Pulmonary artery endothelial cell (primary cell): ENCODE data around the gene REV1. TPM values are rescaled to one million over a fixed set of nuclear protein-coding genes. Genes with fewer than 3 reads are reported as not detected.

Experiments
- DNase-seq: peaks from one replicate; pipeline ENCODE4 v3.0.0-alpha.2; 2011; ENCODE audit warnings: low read depth, low spot score
- total RNA-seq: library from RNA; depleted of rRNA; stranded (reverse); fragments of >200 nt; gene quantifications from 2 replicates; pipeline ENCODE4 v1.2.3, GENCODE V29; 2014

The REV1 gene
- total RNA-seq, 1 donor from 2014 or later: 32.1 TPM

DNA sequence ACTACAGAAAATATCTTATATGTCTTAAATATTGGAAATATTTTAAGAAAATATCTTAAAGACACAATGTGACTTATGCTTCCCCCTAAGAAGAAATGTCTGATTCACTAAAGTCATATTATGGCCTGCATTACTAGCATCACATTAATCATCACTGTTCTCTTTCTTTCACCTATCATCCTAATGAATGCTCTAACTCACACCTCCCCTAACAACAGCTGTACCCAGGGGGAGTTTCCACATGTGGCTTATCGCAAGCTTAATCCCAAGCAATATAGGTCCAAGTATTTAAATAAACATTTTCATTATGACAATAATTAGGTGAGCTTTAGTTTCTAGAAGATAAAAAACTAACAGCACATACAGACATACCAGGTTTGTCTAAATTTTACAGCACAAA, 39.6 kb downstream of the REV1 start:
- no peak for DNase-seq

DNA sequence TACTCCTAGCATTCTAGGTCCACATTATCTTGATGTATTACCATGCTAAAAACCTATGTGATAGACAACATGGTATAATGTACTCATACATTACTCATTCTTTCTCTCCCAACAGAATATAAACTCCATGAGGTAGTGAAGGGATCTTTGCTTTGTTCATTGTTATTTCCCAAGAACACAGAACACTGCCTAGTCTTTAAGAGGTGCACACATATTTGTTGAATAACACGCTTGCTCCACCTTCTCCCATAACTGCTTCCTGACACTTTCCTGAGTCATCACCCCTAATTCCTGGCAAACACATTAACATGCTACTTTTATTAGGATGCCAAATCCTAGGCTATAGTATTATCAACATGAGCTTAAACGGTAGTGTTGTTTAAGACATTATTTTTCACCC, 41.3 kb downstream of the REV1 start:
- peak; percentile 50 for DNase-seq

DNA sequence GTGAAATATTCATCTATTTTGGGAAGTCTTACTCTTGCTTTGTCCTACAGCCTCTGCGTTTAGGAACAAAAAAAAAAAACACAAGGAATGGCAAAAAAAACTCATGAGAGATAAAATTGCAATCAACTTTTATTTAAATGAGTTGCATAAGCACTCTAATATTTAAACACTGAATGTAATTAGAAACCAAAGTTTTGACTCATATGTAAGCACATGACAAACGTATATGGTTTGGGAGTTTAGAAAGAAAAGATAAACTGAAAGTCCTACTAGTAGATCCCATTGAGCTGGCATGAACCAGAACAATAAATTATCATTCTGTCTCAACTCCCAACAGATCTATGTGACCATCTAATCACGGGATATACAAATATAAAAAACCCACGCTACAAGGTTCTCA, 44.8 kb downstream of the REV1 start:
- no peak for DNase-seq

DNA sequence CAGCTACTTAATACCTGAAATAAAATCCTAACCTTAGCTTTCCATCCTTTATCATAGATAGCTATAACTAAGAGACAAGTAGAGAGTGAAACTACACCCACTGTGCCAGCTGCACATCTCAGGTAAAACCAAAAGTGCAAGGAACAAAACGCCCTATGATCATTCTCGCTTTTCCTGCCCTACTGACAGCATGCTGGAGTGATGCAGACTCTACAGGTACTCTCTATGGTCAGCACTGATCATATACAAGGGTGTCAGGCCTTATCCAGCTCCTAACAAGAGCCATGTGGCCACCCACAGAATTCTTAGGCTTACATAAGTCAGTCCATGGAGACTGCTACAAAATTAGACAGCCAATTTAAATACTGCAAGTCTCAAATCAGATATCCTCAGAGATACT, 45.6 kb downstream of the REV1 start:
- DNase-seq: no peak

DNA sequence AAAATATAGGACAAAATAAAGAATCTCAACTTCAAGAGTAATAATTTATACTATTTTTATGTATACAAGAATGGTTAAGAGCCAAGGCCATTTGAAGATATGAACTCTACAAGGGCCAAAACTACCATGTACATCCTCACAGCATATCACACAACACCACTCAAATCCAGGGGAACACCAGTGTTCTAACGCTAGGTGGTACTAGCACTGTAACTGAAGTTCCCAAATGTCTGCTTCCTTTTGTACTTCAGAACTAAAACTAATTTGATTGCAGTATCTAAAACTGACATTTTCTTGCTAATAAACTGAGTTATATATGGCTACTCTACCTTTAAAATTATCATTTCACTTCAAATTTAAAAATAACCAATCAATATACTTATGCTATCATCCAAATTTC, 47.0 kb downstream of the REV1 start:
- no peak for DNase-seq

DNA sequence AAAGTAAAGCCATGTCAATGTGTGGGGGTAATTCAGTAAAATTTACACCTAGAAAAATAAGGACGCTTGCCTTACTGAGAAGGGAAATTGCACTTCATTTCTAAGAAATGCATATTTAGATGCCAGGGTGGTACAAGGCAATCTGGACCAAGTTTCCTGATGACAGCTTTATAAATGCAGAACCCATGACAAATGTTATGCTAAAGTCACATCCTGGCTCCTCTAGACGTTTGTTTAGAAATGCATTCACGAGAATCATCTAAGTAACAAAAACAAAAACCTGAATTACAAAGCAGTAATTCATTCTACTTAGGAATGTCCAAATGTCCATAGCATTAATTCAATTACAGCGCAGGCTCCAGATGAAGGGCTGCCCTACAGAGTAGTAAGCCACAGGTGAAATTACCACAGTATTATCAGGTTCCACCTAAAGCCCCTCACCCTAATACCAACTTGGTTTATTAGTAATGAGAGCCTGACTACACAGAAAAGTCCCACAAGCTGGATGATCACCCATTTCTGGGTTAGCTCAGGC, 49.8 kb downstream of the REV1 start:
- no peak for DNase-seq

DNA sequence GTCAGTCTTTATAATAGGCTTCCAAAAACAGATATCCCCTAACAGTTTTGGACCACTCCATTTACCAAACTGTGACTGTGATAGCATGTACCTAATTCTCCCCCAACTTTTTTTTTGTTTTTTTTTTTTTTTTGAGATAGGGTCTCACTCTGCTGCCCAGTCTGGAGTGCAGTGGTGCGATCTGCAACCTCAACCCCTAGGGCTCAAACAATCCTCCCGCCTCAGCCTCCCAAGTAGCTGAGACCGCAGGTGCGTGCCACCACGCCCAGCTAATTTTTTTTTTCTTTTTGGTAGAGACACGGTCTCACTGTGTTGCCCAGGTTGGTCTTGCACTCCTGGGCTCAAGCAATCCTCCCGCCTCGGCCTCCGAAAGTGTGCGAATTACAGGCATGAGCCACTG, 52.9 kb downstream of the REV1 start:
- no peak for DNase-seq

DNA sequence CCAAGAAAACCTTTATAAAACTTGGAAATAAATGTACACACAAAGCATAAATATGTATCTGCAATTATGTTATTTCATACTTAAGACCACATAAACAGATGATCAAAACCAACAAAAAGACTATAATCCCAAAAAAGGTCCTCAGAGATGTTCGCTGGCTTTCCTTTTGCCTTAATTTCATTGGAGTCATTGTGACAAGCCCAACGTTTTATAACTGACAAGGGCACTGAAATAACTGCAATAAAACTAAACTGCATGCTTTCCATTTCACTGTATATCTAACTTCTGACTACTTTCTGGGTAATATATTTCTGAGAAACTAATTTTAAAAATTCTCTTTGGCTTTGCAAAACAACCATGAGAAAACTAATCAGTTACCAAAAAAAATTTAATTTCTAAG, 56.5 kb downstream of the REV1 start:
- no peak for DNase-seq

DNA sequence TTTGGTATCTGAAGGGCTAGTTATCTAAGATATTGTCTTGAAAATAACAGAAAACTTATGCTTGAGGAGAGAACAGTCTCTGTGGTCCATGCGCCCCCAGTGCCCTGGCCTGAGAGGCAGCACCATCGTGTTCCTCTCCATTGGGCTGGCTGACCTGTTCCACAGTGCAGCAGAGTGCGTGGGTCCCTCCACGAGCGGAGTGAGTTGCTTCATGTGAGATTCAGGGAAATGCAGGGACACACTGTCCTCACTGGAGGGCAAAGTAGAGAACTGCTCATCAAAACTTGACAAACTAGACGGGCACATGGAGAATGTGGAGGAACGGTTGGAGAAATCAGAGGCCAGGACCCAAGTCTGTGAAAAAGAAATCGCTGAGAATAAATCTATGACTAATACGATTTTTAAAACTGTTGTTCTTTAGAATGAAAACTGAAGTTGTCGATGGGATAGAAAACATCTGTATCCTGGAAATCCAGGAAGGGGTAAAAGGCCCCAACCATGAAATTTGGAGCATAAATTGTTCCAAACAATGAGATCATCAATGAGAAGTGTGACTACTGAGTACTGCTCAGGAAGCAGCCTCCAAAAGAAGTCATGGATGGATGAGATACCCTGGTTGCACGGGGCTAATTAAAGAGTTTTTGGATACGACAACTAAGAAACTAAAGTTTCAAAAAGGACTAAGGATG, 58.1 kb downstream of the REV1 start:
- DNase-seq: no peak

DNA sequence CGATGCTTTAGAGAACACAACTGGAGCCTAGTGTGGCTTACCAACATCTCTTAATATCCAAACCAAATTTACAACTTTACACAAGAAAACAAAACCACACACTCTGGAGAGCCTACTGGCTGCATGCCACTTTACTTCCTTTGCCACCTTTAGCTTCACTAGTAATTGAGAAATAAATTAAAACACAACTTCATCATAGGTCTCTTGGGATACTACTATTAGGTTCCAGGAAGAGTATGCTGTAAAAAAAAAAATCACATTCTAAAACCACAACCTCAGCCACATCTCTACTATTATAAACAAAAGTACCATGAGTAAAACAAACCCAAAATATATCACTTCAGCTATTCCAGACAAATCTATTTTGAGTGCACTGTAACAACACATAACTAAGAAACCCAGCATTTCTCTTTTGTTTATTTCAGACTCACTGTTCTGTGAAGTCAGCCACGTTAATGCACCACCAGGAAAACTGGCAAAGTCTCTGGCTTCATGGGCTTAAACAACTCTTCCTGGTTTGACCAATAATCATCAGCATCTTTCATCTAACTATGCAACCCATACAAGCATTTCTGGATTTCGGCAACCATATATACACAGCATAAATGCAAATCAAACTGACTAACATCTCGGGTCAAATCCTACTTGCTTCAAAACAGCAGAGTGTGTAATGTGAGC, 59.1 kb downstream of the REV1 start:
- no peak for DNase-seq

DNA sequence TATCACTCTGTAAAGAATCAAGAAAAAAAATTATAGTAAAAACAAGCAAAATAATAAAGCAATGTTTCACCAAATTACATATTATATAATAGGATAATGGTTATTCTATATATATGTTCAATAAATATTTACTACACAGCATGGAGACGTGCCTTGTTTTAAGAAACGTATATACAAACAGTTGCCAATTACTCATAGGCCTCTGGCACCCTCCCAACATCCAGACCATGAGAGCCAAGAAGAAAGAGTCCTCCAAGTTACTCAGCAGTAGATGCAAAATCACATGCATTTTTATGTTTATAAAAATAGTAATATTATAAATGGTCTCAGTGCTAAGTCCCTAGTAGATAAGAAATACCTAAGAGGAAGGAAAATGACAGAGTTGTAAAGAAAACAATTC, 64.8 kb downstream of the REV1 start:
- peak; percentile 77 for DNase-seq

DNA sequence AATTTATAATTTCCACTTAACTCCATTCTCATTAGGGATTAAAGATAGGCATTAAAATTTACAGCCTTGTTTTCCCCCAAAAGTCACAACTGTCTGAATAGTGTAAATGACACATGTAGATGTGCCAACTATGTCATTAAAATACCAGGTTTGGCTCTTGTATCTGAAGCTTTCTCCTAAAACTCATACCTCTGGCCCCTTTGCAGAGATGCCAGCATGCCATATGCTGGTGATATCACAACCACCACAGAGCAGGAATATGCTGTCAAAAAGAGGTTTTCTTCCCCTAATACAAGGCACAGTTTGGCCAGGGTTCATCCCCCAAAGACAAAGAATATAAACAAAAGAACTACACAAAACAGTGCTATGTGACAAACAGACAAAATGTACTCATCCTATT, 65.4 kb downstream of the REV1 start:
- DNase-seq: no peak

DNA sequence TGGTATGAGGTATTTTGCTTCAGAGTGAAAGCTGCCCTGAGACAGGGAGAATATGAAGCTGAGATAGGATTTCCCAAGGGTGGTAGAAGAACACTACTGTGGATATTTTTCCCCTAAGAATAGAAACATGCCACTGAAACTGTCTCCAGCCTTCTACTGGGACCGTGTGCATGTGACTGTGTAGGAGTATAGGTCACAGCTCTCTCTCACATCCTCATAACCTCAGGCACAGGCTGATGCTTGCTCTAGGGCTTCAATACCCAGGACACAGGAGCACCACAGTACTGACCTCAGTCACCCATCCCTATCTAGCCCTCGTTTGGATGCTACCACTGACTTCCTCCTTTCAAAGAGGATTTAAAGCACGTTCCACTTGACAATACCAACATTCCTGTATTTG, 67.2 kb downstream of the REV1 start:
- DNase-seq: no peak

DNA sequence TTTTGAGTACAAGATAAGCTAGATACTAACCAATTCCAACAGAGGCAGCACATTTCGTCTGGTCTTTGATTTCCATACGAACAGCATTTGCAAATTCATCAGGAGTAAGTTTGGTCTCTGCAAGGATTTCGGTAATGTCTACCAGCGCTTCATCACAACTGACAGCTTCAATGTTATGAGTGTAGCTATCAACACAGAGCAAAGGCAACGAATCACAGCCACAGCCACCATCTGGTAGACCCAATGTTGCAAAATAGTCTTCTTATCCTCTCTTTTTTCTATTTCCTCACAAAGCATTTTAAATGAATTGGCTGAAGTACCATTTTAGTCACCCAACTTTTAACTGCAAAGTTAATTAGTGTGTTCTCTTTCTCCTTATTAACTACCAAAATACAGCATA, 68.3 kb downstream of the REV1 start:
- DNase-seq: no peak

DNA sequence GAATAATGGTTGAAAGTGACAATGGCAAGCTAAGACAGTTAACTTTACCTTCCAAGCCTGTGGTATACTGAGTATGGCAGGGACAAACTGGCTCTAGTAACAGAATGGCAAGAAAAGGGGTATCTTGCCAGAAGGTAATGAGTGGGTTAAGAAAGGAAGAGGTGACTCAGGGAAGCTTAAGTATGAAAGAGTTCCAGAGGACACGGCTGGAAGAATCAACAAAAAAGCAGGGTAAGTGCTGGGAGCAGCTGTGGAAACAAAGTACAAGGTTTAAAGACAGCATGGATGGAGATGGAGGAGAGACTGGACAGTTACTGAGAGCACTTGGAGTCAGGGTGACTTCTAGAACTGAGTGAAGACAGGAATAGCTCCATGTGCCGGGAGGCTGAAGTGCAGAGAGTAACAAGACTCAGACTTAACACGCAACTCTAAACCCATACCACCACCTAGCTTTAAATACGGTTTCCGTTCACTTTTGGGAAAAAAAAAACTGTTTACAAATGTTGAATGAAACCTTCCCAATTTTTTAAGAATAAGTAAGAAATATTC, 69.0 kb downstream of the REV1 start:
- DNase-seq: peak; percentile 13

DNA sequence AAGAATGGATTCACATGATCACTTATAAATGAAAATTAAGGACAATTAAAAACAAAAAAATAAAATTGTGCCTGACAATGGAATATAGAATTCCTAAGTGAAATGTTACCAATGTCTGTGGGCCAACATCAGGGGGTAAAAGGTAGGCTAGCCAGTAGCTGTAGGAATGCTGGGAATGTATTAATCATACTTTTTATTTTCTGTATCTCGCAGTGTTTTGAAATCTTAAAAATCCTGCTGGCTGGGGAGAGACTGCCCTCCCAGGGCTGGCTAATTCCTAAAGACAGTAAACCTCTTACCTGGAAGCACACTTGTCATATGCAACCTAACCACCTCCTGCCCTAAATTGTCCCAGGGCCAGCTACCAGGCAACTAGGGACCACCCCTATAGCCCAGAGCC, 69.8 kb downstream of the REV1 start:
- DNase-seq: no peak

DNA sequence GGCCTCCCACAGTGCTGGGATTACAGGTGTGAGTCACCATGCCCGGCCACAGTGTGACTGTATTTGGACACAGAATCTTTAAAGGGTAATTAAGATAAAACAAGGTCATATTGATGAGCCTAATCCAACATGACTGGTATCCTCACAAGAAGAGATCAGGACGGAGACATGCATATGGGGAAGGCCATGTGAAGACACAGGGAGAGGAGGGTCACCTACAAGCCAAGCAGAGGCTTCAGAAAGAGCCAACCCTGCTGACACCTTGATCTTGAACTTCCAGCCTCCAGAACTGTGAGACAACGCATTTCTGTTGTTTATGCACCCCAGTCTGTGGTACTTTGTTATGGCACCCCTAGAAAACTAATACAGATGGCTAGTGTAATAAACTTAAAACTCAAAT, 72.4 kb downstream of the REV1 start:
- DNase-seq: no peak

DNA sequence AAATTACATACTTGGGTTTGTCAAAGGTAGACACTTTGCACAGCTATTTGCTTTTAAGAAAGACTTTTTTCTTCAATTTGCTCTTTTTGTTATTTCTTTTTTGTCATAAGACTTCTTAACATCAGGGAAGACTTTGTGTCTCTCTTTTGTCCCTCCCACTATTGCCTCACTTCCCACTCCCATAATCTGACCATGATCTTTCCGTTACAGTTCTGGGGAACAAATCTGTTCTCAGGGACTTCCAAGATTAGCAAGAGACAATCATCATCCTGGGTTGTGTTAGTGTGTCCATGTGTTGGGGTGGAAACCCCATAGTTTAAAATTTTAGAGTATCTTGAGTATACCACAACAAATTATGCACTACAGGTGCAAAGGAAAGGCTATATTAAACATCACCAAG, 75.3 kb downstream of the REV1 start:
- DNase-seq: no peak

DNA sequence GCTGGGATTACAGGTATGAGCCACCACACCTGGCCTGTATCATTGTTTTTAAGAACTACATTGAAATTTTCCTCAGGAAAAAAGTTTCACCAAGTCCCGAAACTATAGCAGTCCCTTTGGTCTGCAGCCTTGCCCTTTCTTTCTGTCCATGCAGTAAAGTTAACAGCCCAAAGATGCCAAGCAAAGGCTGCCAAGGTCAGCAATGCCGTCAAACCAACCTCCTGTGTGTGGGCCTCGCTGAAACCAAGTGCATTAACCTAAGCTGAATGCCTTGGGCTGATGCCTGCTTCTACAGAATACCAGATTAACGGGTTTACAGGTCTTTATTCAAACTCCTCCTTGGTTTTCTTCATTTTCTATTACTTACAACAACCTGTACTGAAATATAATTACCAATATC, 79.5 kb downstream of the REV1 start:
- no peak for DNase-seq

DNA sequence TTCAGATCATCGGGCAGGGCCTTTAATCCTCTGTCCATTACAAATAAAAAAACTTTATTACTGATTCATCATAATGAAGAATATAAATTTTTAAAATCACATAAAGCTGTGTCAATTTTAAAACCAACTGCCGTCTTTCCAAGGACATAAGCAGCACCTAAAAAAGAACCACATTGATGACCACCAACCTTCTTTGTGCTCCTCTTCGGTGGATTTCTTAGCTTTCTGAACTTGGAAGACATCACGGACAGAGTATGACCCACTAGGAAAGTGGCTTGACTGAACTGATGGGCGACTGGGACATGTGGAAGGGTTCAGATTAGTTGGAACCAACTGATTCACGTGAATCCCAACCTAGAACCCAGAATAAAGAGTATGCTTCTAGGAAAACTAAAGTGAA, 83.7 kb downstream of the REV1 start:
- DNase-seq: no peak

DNA sequence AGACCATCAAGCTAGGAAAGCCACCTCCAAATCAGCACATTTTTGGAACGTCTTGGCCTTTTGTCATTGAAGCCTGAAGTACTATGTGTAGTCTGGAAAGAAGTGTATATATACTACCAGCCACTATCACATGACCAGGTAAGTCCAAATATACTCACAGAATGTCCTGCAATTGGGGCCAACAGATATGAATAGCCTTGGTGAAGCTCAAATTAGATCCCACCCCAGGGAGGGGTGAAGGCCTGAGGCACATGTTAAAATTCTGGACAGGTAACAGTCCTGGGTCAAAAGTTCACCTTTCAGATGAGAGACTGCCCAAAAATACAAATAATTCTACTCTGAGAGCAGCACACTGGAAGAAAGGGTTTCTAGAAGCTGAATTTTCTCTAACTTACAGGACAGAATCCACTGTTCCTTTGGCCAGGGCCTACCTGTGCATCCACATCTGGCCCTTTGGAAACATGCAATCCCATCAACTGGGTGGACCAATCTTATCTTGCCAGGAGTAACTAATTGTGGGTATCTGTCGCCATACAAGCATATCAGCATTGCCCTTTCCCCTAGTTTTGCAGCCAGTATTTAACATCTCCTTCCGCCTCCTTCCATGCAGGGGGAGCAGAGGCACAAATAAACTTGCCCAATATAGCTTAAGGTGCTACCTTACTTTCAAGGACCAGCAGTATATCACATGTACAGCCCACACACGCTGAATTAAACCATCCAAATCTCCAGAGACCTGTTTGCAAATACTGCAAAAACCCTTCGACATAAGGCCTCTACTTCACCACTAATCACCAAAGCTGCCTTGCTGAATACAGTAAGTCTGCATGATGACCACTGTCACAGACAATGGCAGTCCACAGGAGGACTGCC, 84.8 kb downstream of the REV1 start:
- DNase-seq: no peak
